Skeletal muscle cell (primary cell): ENCODE measurements around the gene CPEB4.

ENCODE experiments used
- DNase-seq: peaks from one replicate; pipeline ENCODE4 v3.0.0-alpha.2; 2010; ENCODE audit warnings: low read depth
- H3K4me3 ChIP-seq: 2 replicates; pipeline ENCODE4 v1.5.1; 2011; ENCODE audit warnings: low read depth, mild to moderate bottlenecking, control low read depth, low read length, moderate library complexity

CPEB4 gene

GRCh38 chr5:173964506-173964905 is 76.4 kb downstream of the CPEB4 start:
- no peak for DNase-seq

GRCh38 chr5:173967241-173967640 is 79.1 kb downstream of the CPEB4 start:
- no peak overlapping the region for H3K4me3 ChIP-seq
- no peak for DNase-seq

More at GRCh38 chr5:173964506-173964905, 76.4 kb downstream of the CPEB4 start:
- no peak overlapping the region for H3K4me3 ChIP-seq

- DNase-seq = no peak
- H3K4me3 ChIP-seq = no peak overlapping the region
These were observed 80.1 kb downstream of the CPEB4 start for GRCh38 chr5:173968154-173968797.

- DNase-seq = peak; percentile 17
These were observed 81.3 kb downstream of the CPEB4 start for GRCh38 chr5:173969167-173970049.

GRCh38 chr5:173970878-173971650 is 82.9 kb downstream of the CPEB4 start:
- H3K4me3 ChIP-seq = no peak overlapping the region
- DNase-seq = no peak

More at GRCh38 chr5:173969167-173970049, 81.3 kb downstream of the CPEB4 start:
- no peak overlapping the region for H3K4me3 ChIP-seq

- H3K4me3 ChIP-seq = no peak overlapping the region
- no peak for DNase-seq
These were observed 83.7 kb downstream of the CPEB4 start for GRCh38 chr5:173971681-173972345.

- H3K4me3 ChIP-seq = peak overlapping the region; percentile 53
- DNase-seq = no peak
These were observed 84.4 kb downstream of the CPEB4 start for GRCh38 chr5:173972607-173972924.

- peak overlapping the region; percentile 53 for H3K4me3 ChIP-seq
- peak; percentile 27 for DNase-seq
These were observed 84.9 kb downstream of the CPEB4 start for GRCh38 chr5:173972925-173973615.

- H3K4me3 ChIP-seq = peak overlapping the region; percentile 53
- no peak for DNase-seq
These were observed 85.4 kb downstream of the CPEB4 start for GRCh38 chr5:173973616-173973969.

- H3K4me3 ChIP-seq = no peak overlapping the region
- no peak for DNase-seq
These were observed 86.6 kb downstream of the CPEB4 start for GRCh38 chr5:173974688-173975239.

- no peak overlapping the region for H3K4me3 ChIP-seq
These were observed 93.1 kb downstream of the CPEB4 start for GRCh38 chr5:173981185-173981761.

GRCh38 chr5:173984218-173984617 is 96.1 kb downstream of the CPEB4 start:
- no peak for DNase-seq
- no peak overlapping the region for H3K4me3 ChIP-seq

More at GRCh38 chr5:173981185-173981761, 93.1 kb downstream of the CPEB4 start:
- DNase-seq = no peak

GRCh38 chr5:173988554-173989431 is 100.6 kb downstream of the CPEB4 start, which contains the start of gene C5orf47:
Gene C5orf47, plus strand, starts transcription at chr5:173989170. Its CDS starts 94 bp downstream, at chr5:173989264.
- no peak within 1 kb of the TSS for H3K4me3 ChIP-seq
- DNase-seq = no peak

- no peak for DNase-seq
- no peak overlapping the region for H3K4me3 ChIP-seq
These were observed 101.4 kb downstream of the CPEB4 start for GRCh38 chr5:173989432-173990082.

GRCh38 chr5:173997331-173997730 is 109.2 kb downstream of the CPEB4 start:
- H3K4me3 ChIP-seq = no peak overlapping the region
- DNase-seq = no peak

- DNase-seq = no peak
- no peak overlapping the region for H3K4me3 ChIP-seq
These were observed 110.4 kb downstream of the CPEB4 start for GRCh38 chr5:173998531-173998930.

GRCh38 chr5:174000076-174000475 is 111.9 kb downstream of the CPEB4 start:
- H3K4me3 ChIP-seq = no peak overlapping the region
- no peak for DNase-seq
